AG09309 (cell line): ENCODE data around the gene HMBS.

ENCODE experiments used
- DNase-seq: peaks from one replicate; pipeline ENCODE4 v3.0.0-alpha.2; 2010; ENCODE audit warnings: low read depth
- H3K4me3 ChIP-seq: 2 replicates; pipeline ENCODE4 v1.5.1; 2011; ENCODE audit warnings: mild to moderate bottlenecking, low read depth, low read length, moderate library complexity; ENCODE audit not compliant: control insufficient read depth
- CTCF ChIP-seq: IDR thresholded peaks from 2 replicates; pipeline ENCODE4 v1.5.1; 2011; ENCODE audit warnings: mild to moderate bottlenecking, low read depth, low read length, inconsistent platforms; ENCODE audit not compliant: insufficient read depth, control insufficient read depth; ENCODE audit errors: missing control alignments

HMBS gene

GRCh38 chr11:119087747-119088241 lies 3.1 kb downstream of the HMBS start:
- TF ChIP-seq CTCF, result no peak
- no peak for DNase-seq
- no peak overlapping the region for H3K4me3 ChIP-seq

GRCh38 chr11:119088406-119088805 lies 3.7 kb downstream of the HMBS start:
- no peak for DNase-seq
- TF ChIP-seq CTCF, result no peak

GRCh38 chr11:119089319-119089718 lies 4.6 kb downstream of the HMBS start:
- DNase-seq, result no peak
- no peak overlapping the region for H3K4me3 ChIP-seq
- TF ChIP-seq CTCF, result no peak

More at GRCh38 chr11:119088406-119088805, 3.7 kb downstream of the HMBS start:
- H3K4me3 ChIP-seq, result no peak overlapping the region

GRCh38 chr11:119091178-119091577 lies 6.5 kb downstream of the HMBS start:
- no peak overlapping the region for H3K4me3 ChIP-seq
- DNase-seq, result no peak
- TF ChIP-seq CTCF, result no peak

- no peak for TF ChIP-seq CTCF
- H3K4me3 ChIP-seq, result peak overlapping the region; percentile 90
- DNase-seq, result no peak
These were observed 7.5 kb downstream of the HMBS start for GRCh38 chr11:119091966-119092879.

GRCh38 chr11:119092880-119093842 lies 8.5 kb downstream of the HMBS start:
- no peak for TF ChIP-seq CTCF
- H3K4me3 ChIP-seq, result peak overlapping the region; percentile 90
- DNase-seq, result no peak
